HG03060 (cell line): ENCODE measurements around the gene UST.
"Not testable (repeated sequence)": the region's sequence is repeated elsewhere in the genome, so short reads cannot be mapped to it uniquely, and the experiment has no call there.

Experiments
- ATAC-seq: cut with Tn5 transposase; IDR thresholded peaks from one replicate; pipeline ENCODE4 v1.9.1; 2021; ENCODE audit warnings: low read depth, moderate number of reproducible peaks; ENCODE audit not compliant: unreplicated experiment

Gene UST

GRCh38 chr6:148735989-148736388 is 10.8 kb upstream of the UST start:
- no peak for ATAC-seq

DNA sequence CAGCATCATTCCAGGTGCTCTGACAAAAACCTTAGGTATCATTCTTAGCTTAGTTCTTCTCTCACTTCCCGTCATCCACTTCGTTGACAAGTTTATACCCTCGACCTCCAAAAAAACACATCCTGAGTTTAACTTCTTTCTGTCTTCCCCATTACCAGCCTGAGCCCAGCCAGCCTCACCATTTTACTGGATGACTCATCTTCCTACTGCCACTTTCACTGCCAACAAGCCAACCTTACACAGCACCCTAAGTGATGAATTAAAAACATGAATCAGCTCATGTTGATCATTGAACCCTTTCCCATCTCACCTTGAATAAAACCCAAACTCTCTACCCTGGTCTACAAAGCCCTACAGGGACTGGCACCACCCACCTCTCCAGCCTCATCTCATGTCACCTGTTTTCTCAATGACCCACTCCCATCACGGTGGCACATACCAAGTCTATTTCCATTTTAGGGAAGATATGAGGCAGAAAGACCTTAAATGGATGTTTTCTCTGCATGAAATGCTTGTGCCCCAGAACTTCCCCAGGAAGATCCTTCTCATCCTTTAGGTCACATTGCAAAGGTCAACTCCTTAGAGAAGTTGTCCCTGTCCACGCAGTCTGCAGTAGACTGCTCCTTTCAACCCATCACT is 9.9 kb upstream of the UST start:
- no peak for ATAC-seq

DNA sequence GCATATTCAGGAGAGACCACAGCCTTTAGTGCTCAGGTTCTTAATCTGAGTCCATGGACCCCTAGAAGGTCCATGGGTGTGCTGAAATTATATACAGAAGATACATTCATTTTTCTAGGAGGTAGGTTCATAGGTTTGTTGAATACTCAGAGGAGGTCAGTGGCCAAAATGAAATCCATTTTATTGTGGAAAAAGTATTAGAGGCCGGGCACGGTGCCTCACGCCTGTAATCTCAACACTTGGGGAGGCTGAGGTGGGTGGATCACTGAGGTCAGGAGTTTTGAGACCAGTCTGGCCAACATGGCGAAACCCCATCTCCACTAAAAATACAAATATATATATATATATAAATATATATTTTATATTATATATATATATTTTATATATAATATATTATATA is 9.0 kb upstream of the UST start:
- ATAC-seq, result no peak

DNA sequence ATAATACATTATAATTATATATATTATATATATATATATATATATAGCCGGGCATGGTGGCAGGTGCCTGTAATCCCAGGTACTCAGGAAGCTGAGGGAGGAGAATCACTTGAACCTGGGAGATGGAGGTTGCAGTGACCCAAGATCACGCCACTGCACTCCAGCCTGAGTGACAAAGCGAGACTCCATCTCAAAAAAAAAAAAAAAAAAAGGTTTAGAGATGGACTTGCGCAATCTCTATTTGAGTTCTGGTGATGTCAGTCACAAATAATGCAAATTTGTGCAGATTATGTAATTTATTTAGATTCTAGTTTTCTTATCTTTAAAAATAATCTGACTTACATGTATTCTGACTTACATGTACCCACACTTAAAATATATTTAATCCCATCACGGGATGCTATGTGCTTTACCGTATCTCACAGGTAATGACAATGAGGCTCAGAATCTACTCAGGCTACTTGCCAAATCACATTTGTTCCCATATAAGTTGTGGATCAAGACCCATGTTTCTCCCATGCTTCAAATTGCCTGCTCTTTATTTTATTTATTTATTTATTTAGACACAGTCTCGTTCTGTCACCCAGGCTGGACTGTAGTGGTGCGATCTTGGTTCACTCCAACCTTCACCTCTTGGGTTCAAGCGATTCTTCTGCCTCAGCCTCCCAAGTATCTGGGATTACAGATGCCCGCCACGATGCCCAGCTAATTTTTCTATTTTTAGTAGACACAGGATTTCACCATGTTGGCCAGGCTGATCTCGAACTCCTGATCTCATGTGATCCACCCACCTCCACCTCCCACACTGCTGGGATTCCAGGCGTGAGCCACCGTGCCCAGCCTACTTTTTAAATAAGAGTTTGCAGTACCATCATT is 7.6 kb upstream of the UST start:
- no peak for ATAC-seq

DNA sequence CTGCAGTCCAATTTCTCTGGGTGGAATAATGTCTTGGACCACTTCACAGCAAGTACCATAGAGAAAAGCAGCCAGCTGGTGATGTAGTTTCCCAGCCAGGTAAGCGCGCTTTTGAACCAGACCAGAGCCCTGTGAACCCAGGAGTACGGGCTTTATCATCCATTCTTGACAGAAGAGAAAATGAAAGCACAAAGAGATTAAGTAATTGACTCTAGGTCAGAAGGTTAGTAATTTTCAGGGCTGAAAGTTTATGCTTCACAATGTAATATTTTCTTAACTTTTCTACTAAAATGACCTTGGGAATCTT is 7.1 kb upstream of the UST start:
- no peak for ATAC-seq

GRCh38 chr6:148743476-148743875 is 3.4 kb upstream of the UST start:
- ATAC-seq, result no peak

DNA sequence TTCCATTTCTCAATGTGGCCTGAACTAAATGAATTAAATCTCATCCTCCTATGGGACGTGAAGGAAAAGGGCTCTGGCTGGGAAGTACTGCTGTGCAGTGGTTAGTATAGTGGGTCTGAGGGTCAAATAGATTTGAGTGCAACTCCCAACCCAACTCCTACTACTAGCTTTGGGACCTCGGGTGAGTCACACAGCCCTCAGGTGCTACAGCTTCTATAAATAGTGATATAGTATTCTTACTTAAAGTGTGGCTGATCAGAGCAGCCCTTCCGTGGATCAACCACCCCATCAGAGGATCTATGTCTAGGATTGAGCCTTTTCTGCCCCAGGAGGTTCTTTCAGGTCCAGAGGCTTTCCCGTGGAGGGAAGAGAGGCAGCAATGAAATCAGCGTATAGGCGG is 904 bp upstream of the UST start:
- ATAC-seq, result no peak

- no peak for ATAC-seq
Observed at GRCh38 chr6:148747145-148747470, 278 bp downstream of the UST start.

GRCh38 chr6:148747471-148748165 is 788 bp downstream of the UST start:
- ATAC-seq, result no peak

GRCh38 chr6:148749674-148750073 is 2.8 kb downstream of the UST start:
- ATAC-seq, result no peak

DNA sequence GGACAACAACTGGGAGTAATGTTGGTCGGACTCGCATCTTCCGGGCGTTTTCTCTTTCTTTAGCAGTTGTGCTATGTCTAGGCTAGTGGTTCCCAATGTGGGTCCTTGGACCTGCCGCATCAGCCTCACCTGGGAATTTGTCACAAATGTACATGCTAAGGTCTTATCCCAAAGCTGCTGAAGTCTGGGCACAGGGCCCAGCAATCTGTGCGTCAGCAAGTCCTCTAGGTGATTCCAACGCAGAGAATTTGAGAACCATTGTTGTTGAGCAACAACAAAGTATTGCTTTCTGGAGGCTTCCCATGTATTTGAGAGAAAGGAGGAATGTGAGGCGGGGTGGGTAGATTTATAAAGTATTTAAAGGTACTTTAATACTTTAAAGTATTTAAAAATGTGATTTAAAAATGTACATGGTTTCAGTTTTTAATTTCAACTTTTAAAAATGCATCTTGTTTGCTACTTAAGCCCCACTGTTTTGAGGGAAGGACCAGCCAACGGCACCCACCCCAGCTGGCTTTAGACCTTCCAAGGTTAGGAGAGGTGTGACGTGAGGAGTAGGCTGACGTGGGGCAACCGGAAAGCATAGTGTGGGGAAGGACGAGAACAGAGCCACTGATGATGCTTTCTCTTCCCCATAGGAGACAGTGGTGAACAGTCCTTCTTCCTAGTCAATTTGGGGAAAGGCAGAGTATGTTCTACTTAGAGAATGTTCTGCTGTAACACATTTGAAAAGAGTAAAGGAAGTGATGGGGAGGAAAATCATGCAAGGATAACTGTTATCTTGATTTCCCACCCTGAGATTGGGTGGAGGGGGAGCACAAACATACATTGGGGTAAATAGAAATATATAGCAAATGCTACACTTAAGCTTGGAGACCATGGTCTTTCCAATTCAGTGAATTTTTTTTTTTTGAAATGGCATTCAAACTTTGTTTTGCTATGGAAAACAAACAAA is 4.3 kb downstream of the UST start:
- ATAC-seq, result no peak

GRCh38 chr6:148751793-148752170 is 5.0 kb downstream of the UST start:
- ATAC-seq, result no peak

DNA sequence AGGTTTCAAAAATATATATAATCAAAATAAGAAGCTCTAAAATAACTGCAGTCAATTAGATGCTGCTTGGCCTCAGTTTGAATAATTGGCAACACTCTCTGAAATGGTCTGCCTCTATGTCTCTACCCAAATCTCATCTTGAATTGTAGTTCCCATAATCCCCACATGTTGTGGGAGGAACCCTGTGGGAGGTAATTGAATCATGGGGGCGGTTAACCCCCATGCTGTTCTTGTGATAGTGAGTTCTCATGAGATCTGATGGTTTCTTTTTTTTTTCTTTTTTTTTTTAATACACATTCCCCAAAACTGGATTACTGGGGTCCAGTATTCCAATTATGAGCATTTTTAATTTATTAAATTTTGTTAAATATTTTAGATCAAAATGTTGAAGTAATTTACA is 8.5 kb downstream of the UST start:
- not testable (repeated sequence) for ATAC-seq

DNA sequence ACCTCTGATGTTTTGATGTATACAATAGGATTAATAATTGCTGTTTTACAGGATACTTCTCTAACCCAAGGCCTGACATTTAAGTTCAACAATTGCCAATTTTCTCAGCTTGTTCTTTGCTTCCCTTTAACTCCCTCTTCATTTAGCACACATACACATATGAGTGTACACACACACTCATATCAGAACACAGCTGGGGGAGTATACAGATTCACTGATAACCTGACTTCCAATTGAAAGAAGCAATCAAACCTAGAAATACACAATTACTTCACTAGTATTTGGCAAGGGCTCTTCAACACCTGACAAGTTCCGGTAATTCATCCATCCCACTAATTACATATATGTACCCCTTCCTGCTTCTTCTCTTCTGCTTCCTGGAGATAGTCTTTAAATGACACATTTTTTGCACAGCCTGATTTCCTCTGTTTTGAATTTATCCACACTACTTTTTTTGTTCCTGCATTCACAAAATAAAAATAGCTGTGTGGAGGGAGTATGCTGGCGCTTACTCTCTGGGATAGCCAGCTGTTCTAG is 11.2 kb downstream of the UST start:
- no peak for ATAC-seq

GRCh38 chr6:148758492-148758891 is 11.7 kb downstream of the UST start:
- ATAC-seq, result peak; percentile 61

GRCh38 chr6:148760258-148760534 is 13.4 kb downstream of the UST start:
- no peak for ATAC-seq

DNA sequence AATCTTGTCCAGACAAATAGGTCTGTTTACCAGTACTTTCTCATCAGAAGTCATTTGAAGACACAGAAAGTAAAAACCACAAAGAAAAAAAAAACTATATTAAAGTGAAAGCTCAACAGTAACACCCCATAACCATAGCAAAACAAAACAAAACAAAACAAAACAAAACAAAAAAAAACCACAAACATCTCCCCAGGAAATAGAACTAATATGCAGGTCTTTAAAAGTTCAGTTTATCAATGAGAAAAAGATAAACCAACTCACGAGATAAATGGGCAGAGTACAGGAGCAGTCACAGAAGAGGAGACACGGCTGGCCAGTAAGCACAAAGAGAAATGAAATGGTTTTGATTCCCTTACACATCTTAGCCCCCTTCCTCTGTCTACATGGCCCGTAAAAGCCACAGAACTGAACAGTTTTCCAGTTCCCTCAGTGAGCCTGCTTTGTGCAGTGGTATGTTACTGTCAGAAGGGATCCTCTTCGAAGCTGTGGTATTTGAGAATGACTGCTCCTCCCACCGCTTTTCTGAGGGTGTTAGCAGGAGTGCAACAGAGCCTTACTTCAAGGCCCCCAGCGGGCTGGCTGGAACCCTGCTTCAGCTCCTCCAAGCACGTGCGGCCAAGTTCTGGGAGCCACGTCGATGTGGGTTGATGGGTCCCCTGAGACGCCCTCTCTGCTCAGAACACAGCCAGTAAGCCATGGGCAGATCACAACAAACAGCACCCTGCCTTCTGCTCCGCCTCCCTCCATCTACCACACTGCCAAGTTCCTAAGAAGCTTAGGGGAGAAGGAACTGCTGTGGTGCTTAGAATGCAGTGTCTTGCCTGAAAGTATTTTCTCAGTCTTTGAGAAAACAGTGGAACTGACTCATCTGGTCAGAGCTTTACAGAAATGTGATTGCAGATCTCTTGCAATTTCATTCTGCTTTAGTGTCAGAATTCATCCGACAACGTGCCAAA is 14.0 kb downstream of the UST start:
- ATAC-seq, result peak; percentile 21

DNA sequence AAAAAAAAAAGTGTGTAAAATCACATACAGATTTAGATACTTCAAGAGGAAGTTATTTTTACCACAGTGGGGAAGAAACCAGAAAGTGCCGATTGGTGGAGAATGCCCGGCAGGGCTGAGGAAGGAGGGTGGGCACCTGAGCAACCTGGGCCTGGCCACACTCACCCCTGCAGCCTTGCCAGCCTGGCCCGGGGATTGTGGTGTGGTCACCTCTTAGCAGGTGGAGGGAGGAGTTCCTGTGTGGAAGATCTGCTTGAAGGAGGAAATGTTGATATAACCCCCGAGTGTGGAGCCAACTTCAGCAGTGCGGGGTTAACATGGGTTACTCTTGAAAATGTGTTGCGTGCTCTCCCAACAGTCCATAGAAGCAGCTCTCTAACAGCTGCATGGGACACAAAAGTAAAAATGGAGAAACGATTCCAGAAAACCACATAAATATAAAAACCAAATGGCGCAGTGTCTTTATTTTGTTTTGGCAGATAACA is 14.7 kb downstream of the UST start:
- ATAC-seq, result peak; percentile 6

DNA sequence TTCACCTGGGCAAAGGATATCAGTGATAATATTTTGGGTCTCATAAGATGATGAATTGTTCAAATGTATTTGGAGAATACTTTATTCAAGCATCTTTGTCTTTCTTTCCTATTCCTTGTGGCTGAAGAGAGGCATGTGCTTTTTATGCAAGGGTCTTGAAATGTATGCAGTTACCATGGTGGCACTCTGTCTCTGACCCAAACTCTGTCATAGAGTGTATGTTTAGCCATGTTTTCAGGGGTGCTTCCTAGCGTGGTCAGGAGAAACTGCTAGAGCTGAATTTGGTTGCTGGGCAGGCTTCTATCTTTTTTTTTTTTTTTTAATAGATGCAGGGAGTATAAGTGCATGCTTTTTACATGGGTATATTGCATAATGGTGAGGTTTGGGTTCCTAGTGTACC is 15.4 kb downstream of the UST start:
- no peak for ATAC-seq
